NCI-H510A (cell line): ENCODE measurements around the gene MESD.
"Not testable (repeated sequence)": the region's sequence is repeated elsewhere in the genome, so short reads cannot be mapped to it uniquely, and the experiment has no call there.

ENCODE experiments used
- DNase-seq: peaks from one replicate; lab custom pipeline; 2025; lab: John Stamatoyannopoulos, UW

The MESD gene

DNA sequence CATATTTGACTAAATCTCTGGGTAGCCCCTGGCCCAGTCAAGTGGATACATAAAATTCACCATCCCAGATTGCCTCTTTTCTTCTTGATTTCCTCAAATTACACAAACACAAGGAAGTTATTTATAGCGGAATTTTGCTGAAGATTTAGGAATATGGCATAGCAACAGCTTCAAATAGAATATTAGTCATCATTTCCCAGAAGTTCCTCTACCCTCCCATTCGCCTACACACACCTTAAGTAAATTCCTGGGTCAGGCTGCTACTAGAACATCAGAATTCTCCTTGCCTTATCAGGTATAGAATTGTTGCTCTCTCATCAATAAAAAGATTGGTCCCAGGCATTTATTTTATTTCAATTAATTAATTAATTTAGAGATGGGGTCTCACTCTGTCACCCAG is 31.6 kb downstream of the MESD start:
- no peak for DNase-seq

DNA sequence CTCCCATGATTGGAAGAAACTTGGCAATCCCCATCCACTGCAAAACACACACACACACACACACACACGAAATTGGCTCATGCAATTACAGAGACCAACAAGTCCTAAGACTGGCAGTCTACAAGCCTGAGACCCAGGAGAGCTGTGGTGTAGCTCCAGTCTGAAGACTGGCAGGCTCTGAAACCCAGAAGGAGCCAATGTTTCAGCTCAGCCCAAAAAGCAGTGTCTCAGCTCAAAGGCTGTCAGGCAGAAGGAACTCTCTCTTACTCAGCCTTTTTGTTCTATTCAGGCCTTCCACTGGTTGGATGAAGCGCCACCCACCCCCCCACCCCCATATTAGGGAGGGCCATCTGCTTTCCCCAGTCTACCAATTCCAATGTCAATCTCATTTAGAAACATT is 32.1 kb downstream of the MESD start:
- DNase-seq: no peak

DNA sequence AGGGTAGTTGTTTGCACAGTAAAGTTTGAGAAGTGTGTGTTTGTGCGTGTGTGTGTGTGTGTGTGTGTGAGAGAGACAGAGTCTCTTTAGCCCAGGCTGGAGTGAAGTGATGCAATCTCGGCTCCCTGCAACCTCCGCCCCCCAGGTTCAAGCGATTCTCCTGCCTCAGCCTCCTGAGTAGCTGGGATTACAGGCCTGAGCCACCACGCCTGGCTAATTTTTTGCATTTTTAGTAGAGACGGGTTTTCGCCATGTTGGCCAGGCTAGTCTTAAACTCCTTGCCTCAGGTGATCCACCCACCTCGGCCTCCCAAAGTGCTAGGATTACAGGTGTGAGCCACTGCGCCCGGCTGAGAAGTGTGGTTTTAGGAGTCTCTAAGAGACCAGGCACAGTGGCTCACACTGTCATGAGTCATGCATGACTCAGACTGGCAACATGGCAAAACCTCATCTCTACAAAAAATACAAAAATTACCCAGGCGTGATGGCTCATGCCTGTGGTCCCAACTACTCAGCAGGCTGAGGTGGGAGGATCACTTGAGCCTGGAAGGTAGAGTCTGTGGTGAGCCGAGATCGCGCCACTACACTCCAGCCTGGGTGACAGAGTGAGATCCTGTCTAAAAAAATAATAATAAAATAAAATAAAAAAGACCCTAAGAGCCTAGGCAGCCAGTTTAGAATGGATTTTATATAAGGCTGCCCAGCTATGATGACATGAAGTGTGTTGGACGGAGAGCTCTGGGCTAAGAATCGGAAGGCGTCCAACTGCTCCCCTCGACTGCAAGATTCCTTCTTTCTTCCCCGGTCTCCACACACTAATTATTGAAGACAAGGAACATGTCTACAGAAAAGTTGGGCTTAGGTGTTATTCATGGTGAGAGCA is 33.8 kb downstream of the MESD start:
- DNase-seq: not testable (repeated sequence)

DNA sequence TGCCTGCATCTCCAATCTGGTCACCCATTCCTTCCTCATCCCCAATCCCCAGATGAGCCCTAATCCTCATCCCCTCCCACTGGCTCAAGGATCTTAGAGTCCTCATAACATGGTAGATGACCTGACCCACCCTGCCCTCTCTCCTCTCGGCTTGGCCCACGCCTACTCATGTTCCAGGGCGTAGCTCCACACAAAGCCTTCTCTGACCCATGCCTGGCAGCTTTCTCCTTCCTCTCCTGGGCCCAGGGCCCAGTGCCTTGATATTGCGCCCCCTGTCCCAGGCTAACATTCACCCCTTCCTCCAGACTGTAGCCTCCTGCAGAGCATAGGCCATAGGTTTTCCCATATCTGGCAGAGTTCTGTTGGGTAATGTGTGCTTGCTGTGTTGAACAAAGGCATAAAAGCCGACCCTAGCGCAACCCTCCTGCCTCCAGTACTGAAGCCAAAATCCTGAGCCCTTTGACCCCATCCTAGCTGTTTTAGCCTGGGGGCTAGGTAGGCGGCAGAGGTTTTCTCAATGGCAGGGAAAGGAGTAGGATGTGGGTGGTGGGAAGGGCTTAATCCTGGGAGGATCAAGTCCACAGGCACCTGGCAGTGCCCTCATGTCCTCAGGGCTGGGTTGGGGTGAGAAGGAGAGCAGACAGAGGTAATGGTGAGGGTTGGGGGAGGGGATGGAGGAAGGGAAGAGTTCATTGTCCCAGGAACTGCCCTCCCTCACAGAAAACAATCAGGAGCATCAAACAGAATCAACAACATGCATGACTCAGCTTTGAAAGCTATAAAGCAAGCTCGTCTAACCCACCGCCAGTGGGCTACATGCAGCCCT is 35.5 kb downstream of the MESD start:
- DNase-seq: no peak

DNA sequence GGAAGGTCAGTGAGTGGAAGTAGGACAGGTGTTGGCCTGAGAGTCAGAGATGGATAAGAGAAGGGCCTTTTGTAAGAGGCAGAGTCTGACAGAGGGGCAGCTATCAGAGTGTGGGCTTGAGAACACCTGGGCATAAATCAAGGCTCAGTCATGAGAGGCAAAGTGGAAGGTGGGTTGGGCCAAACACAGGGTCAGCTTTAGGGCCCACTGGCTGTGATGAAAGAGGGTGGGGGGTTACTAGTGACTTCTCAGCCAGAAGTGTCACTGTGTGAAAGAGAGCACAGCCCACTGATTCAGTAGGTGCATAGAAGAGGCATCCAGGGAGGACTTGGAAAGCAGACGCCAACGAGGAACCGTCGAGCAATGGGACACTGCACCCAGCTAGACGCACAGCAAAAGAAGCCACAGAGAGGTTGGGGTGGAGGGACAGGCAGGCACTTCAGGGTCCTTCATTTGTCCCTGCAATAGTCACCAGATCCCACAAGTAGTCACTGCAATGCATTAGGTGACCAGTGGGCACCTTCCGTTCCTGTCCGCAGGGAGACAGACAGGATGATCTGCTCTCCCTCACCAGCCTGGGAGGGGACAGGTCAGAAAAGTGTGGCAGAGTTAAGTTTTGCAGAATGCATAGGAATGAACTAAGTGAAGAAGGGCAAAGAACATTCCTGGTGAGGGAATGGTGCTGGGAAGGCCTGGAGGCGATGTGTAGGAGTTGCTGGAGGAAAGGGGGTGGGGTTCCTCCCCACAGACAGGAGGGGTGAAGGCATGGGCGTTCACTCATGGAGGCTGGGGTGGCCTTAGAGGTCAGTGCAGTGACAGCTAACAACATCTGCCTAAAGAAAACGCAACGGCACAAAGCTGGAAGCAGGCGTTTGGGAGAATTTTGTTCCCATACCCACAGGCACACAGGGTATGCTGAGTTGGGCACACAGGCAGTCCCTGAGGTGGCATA is 36.3 kb downstream of the MESD start:
- no peak for DNase-seq

DNA sequence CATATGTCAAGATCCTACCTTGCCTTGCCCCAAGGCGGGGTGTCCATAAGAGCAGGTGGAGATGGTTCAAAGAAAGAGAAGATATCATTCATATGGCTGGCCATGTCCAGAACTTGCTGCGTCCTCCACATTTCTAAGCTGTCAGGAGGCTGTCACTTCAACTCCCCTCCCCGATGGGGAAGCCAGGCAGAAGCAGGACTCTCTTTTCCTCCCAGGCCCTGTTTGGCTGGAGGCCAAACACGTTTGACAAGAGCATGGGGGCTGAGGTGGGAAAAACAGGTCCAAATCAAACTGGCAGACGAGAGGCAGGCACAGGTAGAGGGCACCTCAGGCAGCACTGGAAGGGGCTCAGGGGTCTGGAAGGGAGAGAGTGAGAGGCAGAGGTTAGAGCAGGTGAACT is 37.7 kb downstream of the MESD start:
- DNase-seq: no peak

DNA sequence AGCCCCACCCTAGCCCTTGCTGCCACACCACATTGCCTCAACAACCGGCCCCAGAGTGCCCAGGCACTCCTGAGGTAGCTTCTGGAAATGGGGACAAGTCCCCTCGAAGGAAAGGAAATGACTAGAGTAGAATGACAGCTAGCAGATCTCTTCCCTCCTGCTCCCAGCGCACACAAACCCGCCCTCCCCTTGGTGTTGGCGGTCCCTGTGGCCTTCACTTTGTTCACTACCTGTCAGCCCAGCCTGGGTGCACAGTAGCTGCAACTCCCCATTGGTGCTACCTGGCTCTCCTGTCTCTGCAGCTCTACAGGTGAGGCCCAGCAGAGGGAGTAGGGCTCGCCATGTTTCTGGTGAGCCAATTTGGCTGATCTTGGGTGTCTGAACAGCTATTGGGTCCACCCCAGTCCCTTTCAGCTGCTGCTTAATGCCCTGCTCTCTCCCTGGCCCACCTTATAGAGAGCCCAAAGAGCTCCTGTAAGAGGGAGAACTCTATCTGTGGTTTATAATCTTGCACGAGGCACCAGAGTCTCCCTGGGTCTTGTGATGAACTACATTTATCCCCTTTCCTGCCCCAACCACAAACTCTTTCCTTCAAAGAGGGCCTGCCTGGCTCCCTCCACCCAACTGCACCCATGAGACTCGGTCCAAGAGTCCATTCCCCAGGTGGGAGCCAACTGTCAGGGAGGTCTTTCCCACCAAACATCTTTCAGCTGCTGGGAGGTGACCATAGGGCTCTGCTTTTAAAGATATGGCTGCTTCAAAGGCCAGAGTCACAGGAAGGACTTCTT is 39.1 kb downstream of the MESD start:
- no peak for DNase-seq

DNA sequence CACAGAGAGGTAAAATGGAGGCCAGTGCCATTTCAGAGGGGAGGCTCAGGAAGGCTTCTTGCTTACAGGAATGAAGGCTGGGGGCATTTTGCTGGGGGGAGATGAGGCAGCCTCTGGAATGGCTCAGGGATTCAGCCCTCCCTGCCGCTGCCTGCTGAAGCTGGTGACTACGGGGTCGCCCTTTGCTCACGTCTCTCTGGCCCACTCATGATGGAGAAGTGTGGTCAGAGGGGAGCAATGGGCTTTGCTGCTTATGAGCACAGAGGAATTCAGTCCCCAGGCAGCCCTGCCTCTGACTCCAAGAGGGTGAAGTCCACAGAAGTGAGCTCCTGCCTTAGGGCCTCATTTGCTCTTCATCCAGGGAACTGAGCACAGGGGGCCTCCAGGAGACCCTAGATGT is 39.9 kb downstream of the MESD start:
- no peak for DNase-seq

DNA sequence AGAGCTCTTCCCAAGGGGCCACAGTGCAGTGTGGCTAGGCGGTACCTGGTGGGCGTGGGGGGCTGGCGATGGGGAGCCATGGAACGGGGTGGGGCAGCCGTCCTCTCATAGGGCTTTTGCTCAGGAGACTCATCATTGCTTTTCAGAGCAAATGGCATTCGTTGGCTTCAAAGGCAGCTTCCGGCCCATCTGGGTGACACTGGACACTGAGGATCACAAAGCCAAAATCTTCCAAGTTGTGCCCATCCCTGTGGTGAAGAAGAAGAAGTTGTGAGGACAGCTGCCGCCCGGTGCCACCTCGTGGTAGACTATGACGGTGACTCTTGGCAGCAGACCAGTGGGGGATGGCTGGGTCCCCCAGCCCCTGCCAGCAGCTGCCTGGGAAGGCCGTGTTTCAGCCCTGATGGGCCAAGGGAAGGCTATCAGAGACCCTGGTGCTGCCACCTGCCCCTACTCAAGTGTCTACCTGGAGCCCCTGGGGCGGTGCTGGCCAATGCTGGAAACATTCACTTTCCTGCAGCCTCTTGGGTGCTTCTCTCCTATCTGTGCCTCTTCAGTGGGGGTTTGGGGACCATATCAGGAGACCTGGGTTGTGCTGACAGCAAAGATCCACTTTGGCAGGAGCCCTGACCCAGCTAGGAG is 40.8 kb downstream of the MESD start:
- DNase-seq: no peak

DNA sequence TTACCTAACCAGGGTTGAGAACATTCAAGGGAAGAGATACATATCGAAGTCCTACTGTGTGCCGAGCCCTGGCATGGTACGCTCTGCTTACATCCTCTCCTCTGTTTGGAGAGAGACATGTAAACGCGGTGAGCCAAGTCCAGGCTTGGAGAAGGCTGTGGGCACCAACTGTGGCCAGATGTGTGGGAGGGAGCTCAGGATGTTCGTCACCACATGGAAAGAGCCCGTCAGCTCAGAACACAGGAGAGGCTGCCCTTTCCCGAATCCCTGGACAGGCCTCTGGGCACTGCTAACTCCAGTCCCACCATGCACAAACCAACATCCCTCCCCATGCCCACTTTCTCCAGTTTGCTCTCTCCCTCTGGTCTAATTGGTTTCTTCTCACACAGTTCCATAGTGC is 43.0 kb downstream of the MESD start:
- DNase-seq: no peak

DNA sequence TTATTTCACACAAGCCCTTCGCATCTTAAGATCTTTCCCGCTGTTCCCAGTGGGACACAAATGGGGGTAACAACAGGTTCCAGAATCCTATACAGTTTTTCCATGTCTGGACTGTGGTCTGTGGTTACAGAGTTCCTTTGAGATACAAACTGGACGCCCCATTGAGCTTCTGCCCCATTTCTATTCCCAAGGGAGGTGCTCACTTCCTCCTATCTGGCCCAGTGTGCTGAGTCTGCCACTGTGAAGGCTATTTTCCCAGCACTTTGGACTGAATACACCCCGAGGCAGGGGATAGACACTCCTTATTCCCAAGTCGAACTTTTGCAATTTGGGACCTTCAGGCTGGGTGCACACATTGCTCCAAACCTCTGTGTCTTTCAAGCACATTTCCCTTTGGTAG is 44.0 kb downstream of the MESD start:
- DNase-seq: no peak

DNA sequence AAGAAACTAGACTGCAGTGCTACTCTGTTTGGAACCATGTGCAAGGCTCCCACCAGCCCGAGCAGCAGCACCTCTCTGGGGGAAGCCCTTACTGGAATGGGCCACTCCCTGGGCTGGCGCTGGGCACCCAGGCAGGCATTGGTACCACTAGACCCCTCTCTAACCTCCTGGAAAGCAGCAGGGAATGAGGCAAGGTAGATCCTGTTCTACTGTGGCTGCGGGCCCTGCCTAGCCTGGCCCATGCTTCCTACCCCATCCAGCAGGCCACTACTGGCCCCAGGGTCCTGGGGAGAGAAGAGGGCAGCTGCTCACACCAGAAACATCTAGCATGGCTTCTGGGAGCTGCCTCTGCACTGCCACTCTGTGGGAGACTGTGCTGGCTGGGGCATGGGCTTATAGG is 44.8 kb downstream of the MESD start:
- no peak for DNase-seq

DNA sequence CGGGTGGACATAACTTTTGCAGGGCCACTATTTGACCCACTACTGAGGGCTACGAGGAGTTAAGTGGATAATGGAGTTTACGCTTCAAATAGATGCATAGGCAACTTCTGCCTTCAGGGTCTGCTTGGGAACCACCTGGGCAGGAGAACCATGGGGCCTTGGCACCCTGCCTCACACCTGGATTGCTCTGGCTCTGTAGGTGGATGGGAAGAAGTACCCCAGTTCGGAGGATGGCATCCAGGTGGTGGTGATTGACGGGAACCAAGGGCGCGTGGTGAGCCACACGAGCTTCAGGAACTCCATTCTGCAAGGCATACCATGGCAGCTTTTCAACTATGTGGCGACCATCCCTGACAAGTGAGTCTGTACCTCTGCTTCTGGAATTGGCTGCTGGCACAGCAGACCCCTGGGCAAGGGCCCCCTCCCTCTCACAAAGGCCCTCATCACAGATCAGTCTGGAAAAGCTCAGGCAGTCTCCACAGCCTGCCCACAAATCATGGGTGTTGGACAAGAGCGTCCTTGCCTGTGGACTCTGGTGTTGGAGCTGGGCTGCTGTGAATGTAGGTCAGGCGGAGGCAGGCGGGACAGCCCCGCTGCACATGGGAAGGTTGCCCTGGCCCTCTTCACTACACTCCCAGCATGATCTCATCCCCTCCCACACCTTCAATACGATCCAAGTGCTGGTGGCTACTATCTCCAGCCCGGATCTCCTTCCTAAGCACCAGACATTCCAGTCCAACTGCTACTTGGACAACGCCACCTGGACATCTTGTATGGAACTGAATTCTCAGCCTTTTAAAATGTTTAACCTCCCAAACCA is 46.7 kb downstream of the MESD start:
- no peak for DNase-seq

DNA sequence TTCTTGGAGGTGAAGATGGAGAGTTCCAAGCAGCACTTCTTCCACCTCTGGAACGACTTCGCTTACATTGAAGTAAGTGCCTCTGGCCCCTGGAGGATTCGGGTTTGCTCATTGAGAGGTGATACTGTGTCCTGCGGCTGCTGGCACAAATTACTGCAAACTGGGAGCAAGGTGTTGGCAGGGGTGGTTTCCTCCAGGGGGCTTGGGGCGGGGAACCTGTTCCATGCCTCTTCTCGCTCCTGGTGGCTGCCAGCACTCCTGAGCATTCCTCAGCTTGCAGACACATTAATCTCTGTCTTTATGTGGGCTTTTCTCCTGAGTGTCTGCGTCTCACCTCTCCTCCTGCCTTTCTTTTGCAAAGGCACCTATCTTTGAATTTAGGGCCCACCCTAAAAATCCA is 47.4 kb downstream of the MESD start:
- DNase-seq: no peak

DNA sequence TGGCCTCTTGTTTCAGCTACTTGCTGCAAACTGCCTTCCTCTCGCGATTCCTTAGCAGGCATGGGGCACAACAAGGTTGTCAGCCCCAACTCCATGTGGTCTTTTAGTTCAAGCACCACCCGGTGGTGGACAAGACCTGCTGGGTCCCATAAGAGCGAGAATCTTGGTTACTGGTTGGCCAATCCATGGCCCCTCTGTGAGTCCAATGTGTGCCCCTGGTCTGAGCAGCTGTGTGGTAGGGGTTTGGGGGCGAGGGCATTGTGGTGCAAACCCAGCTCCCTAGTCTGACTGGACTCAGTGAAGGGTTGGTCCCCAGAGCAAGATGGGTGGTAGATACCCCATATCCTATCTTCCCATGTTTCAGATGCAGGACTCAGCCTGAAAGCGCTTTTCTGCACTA is 48.8 kb downstream of the MESD start:
- no peak for DNase-seq

DNA sequence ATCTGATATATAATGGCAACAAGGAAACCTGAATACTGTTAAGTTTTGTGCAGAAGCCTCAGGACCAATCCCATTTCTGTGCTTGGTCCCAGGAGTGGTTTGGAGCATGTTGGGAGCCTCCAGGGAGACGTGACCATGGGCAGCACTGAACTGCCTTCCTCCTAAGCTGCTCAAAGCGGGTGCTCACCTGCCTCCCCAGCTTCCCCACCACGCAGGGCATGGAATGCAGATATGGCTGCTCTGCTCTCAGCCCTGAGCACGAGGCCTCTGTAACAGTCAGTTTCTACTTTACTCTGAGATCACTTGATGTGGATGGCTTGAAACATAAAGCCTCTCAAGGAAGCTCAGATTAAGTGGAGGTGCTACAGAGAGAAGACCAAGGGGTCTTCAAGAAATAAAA is 49.3 kb downstream of the MESD start:
- DNase-seq: no peak

DNA sequence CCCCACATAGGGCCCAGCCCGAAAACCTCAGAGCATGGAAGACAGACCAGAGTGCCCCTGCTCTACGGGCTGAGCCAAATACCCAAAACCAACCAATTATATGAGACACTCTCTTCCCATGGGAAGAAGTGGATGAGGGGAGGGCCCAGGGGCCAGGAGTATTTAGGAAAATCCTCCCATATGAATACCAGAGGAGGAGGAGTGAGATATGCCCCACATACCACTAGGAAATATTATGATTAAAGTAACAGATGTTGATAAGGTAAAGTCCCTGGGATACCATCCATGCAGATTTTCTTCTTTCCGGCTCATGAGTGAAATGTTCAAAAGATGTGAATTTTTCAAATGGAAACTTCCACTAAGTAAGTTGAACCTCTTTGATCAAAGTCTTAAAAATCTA is 50.4 kb downstream of the MESD start:
- DNase-seq: no peak

DNA sequence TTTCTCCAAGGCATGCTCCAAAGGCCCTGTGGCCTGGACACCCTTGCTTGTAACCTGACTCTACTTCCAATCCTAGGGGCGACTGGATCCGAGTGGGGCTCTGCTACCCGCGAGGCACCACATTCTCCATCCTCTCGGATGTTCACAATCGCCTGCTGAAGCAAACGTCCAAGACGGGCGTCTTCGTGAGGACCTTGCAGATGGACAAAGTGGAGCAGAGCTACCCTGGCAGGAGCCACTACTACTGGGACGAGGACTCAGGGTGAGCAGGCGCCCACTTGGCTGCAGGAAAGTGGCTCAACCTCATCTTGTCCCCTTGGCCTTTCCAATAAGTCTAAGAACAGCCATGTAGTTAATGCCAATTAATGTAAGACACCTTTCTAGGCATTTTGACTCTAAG is 51.9 kb downstream of the MESD start:
- no peak for DNase-seq

DNA sequence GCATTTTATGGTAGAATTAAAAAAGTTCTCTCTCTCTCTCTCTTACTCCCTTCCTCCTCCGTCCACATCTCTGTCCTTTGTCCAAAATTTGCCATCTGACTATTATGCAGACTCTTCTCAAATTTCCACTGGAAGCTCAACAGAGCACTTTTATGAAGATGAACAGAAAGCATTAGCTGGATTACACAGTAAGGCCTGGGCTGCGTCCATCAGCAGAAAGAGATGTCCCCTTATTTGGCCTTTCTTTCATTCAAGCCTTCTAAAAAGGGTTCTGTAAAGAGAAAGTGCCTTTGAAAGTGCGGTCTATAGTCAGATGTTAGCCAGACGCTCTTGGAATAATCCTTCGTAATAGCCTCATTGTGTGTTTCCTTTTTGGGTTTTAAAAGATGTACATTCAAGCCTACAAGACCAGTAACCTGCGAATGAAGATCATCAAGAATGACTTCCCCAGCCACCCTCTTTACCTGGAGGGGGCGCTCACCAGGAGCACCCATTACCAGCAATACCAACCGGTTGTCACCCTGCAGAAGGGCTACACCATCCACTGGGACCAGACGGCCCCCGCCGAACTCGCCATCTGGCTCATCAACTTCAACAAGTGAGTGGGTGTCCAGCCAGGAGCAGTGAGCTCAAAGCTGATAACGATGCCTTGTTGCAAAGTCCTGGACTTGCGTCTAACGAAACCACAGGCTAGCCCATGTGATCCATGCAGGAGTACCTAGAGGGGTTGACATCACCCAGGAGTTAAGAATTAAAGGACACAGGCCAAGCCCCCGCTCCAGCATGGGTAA is 53.1 kb downstream of the MESD start:
- no peak for DNase-seq
